Neuronal stem cell (in vitro differentiated cells): Measurements from ENCODE around the gene ITGA11.

ENCODE experiments used
- DNase-seq: peaks from one replicate; pipeline ENCODE4 v3.0.0-alpha.2; 2013; ENCODE audit warnings: low spot score
- H2AFZ ChIP-seq: one replicate; pipeline ENCODE4 v1.6.1; 2013; ENCODE audit warnings: mild to moderate bottlenecking, low read length, inconsistent platforms
- H2AK5ac ChIP-seq: 2 replicates; pipeline ENCODE4 v1.6.1; 2013; ENCODE audit warnings: low read depth, mild to moderate bottlenecking, inconsistent platforms, low read length, moderate library complexity, mixed read lengths
- H2BK120ac ChIP-seq: 2 replicates; pipeline ENCODE4 v1.6.1; 2013; ENCODE audit warnings: low read depth, mild to moderate bottlenecking, inconsistent platforms, low read length, moderate library complexity, mixed read lengths
- H2BK12ac ChIP-seq: one replicate; pipeline ENCODE4 v1.6.1; 2013; ENCODE audit warnings: low read length, inconsistent platforms
- H2BK15ac ChIP-seq: 2 replicates; pipeline ENCODE4 v1.6.1; 2013; ENCODE audit warnings: mild to moderate bottlenecking, low read length, inconsistent platforms, mixed read lengths
- H2BK5ac ChIP-seq: one replicate; pipeline ENCODE4 v1.6.1; 2013; ENCODE audit warnings: inconsistent platforms, mild to moderate bottlenecking, low read length, moderate library complexity
- H3K14ac ChIP-seq: one replicate; pipeline ENCODE4 v1.6.1; 2013; ENCODE audit warnings: low read length, inconsistent platforms
- H3K18ac ChIP-seq: 2 replicates; pipeline ENCODE4 v1.6.1; 2013; ENCODE audit warnings: low read length, inconsistent platforms
- H3K23ac ChIP-seq: 2 replicates; pipeline ENCODE4 v1.6.1; 2013; ENCODE audit warnings: low read depth, mild to moderate bottlenecking, mixed read lengths, low read length, inconsistent platforms; ENCODE audit not compliant: poor library complexity
- H3K27ac ChIP-seq: replicated peaks from 3 replicates; pipeline ENCODE4 v1.5.1; 2013; ENCODE audit warnings: low read length, inconsistent platforms
- H3K27me3 ChIP-seq, 3 experiments: 2 replicates each; pipeline ENCODE4 v1.6.1; 2013; ENCODE audit warnings: low read length in 3 of 3, mild to moderate bottlenecking in 2 of 3, inconsistent platforms in 1 of 3, low read depth in 1 of 3, mixed read lengths in 1 of 3, moderate library complexity in 1 of 3; ENCODE audit not compliant: control insufficient read depth in 3 of 3, insufficient read depth in 3 of 3
- H3K36me3 ChIP-seq, 2 donors: replicated peaks in 1 of 2; 2 replicates each; pipeline ENCODE4 v1.6.1; 2013; ENCODE audit warnings: low read length in 2 of 2; ENCODE audit not compliant: control insufficient read depth in 2 of 2, insufficient read depth in 2 of 2
- H3K4ac ChIP-seq: 2 replicates; pipeline ENCODE4 v1.6.1; 2013; ENCODE audit warnings: inconsistent platforms, mild to moderate bottlenecking, low read length, moderate library complexity
- H3K4me1 ChIP-seq, 2 donors: 1 replicate in 1 of 2; 2 replicates in 1 of 2; pipeline ENCODE4 v1.6.1; 2013; ENCODE audit warnings: low read length in 2 of 2, low read depth in 1 of 2; ENCODE audit not compliant: control insufficient read depth in 2 of 2, insufficient read depth in 1 of 2
- H3K4me2 ChIP-seq: one replicate; pipeline ENCODE4 v1.6.1; 2013; ENCODE audit warnings: mild to moderate bottlenecking, low read length, inconsistent platforms; ENCODE audit not compliant: insufficient read depth, poor library complexity, severe bottlenecking
- H3K4me3 ChIP-seq, 2 donors: 2 replicates each; pipeline ENCODE4 v1.5.1; 2013; ENCODE audit warnings: low read length in 2 of 2, mild to moderate bottlenecking in 2 of 2, inconsistent platforms in 1 of 2, moderate library complexity in 1 of 2
- H3K79me1 ChIP-seq: one replicate; pipeline ENCODE4 v1.6.1; 2013; ENCODE audit warnings: low read depth, mild to moderate bottlenecking, inconsistent platforms, low read length, moderate library complexity
- H3K9ac ChIP-seq: one replicate; pipeline ENCODE4 v1.6.1; 2013; ENCODE audit warnings: mild to moderate bottlenecking, low read depth, low read length, inconsistent platforms; ENCODE audit not compliant: poor library complexity
- H3K9me3 ChIP-seq, 2 donors: replicated peaks in 1 of 2; 2 replicates each; pipeline versions ENCODE3 to v1.6.1; 2013; ENCODE audit warnings: low read length in 2 of 2, mild to moderate bottlenecking in 2 of 2, inconsistent platforms in 1 of 2, low read depth in 1 of 2, mixed read lengths in 1 of 2, moderate library complexity in 1 of 2; ENCODE audit not compliant: control insufficient read depth in 2 of 2, insufficient read depth in 1 of 2
- H4K8ac ChIP-seq: one replicate; pipeline ENCODE4 v1.6.1; 2013; ENCODE audit warnings: low read depth, mild to moderate bottlenecking, inconsistent platforms, low read length, moderate library complexity
- H4K91ac ChIP-seq: one replicate; pipeline ENCODE4 v1.6.1; 2013; ENCODE audit warnings: low read length, low read depth, mild to moderate bottlenecking, inconsistent platforms; ENCODE audit not compliant: poor library complexity
- WGBS, 2 donors: extraction: QIAGEN DNeasy Blood & Tissue Kit; methylation state at CpG; one replicate each; pipeline ENCODE4 v1.1.7; 2013; ENCODE audit warnings: missing lambda C conversion rate in 2 of 2, mixed read lengths in 1 of 2; ENCODE audit not compliant: insufficient read length in 2 of 2, insufficient replicate concordance in 1 of 2; ENCODE audit errors: extremely low coverage in 2 of 2; 5-methylcytosine and 5-hydroxymethylcytosine counted together

Gene ITGA11

GRCh38 chr15:68277603-68278344 is 154.2 kb downstream of the ITGA11 start, which contains the start of gene FEM1B:
FEM1B (plus strand) TSS chr15:68277745; CDS start chr15:68278418, 673 bp downstream.
- peak; percentile 87 for DNase-seq
- H3K4me1 ChIP-seq = peaks cover 9 to 34% of the 10 kb centered on the region in 2 donors

DNA sequence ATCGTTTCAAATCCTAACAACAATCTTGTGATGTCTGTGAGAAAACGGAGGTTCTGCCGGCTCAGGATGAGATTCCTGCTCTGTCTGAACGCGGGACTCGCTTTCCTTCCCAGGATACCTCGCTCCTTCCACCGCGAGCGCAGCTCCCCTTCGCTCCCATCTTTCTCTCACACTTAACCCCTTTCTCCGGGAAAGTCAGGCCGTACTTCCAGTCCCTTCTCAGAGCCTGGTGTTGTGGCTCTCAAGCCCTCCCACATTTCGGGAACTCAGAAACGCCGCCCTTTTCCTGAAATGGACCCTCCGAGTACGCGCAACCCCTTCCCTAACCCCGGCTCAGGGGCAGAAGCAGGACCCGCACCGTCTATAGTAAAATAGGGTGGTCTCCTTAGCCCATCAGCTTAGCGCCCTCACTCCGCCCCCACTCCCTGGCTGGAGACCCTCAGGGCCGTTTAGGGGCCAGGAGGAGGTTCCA is 154.8 kb downstream of the ITGA11 start:
- H4K8ac ChIP-seq = no peak overlapping the region
- H3K27me3 ChIP-seq = no peaks in the 10 kb centered on the region
- no peak overlapping the region for H2BK15ac ChIP-seq
- H2BK12ac ChIP-seq = no peak overlapping the region
- H4K91ac ChIP-seq = no peak overlapping the region
- peaks cover 0 to 7% of the 10 kb centered on the region in 2 donors for H3K36me3 ChIP-seq
- H3K9ac ChIP-seq = peak overlapping the region; percentile 99
- H3K23ac ChIP-seq = peak overlapping the region; percentile 94
- H3K14ac ChIP-seq = no peak overlapping the region
- no CpG with 5 or more reads among the region's 25 CpGs for WGBS, 2 donors
- H2BK120ac ChIP-seq = no peak overlapping the region
- H3K79me1 ChIP-seq = peaks cover 4% of the 10 kb centered on the region
- peak overlapping the region; percentile 73 to 99 for H3K4me3 ChIP-seq
- peak; percentile 70 for DNase-seq
- no peak overlapping the region for H3K4ac ChIP-seq
- H3K4me1 ChIP-seq = peaks cover 9 to 29% of the 10 kb centered on the region in 2 donors
- H3K27ac ChIP-seq = peak overlapping the region; percentile 99
- H2AFZ ChIP-seq = peak overlapping the region; percentile 98
- H3K4me2 ChIP-seq = peak overlapping the region; percentile 76
- H3K9me3 ChIP-seq = no peaks in the 10 kb centered on the region
- peak overlapping the region; percentile 15 for H2BK5ac ChIP-seq
- H2AK5ac ChIP-seq = no peak overlapping the region
- H3K18ac ChIP-seq = peak overlapping the region; percentile 91

More at GRCh38 chr15:68277603-68278344, 154.2 kb downstream of the ITGA11 start, which contains the start of gene FEM1B:
- H2BK12ac ChIP-seq = peak within 1 kb of the TSS; percentile 26
- peak within 1 kb of the TSS; percentile 72 for H3K14ac ChIP-seq
- peak within 1 kb of the TSS; percentile 72 for H3K4ac ChIP-seq
- H2BK120ac ChIP-seq = no peak within 1 kb of the TSS
- no CpG with 5 or more reads among the region's 85 CpGs for WGBS, 2 donors
- H2BK15ac ChIP-seq = peak within 1 kb of the TSS; percentile 81
- H3K27ac ChIP-seq = peak within 1 kb of the TSS; percentile 99
- H3K9me3 ChIP-seq = no peaks in the 10 kb centered on the region
- H3K4me2 ChIP-seq = peak within 1 kb of the TSS; percentile 76
- H3K18ac ChIP-seq = peak within 1 kb of the TSS; percentile 98
- H3K27me3 ChIP-seq = no peaks in the 10 kb centered on the region
- H2AK5ac ChIP-seq = peak within 1 kb of the TSS; percentile 99
- peak within 1 kb of the TSS; percentile 94 for H3K23ac ChIP-seq
- peak within 1 kb of the TSS; percentile 73 to 99 for H3K4me3 ChIP-seq
- H2AFZ ChIP-seq = peak within 1 kb of the TSS; percentile 98
- H3K9ac ChIP-seq = peak within 1 kb of the TSS; percentile 99
- peak within 1 kb of the TSS; percentile 43 for H4K8ac ChIP-seq
- H4K91ac ChIP-seq = peak within 1 kb of the TSS; percentile 44
- peaks cover 4% of the 10 kb centered on the region for H3K79me1 ChIP-seq
- peaks cover 0 to 7% of the 10 kb centered on the region in 2 donors for H3K36me3 ChIP-seq
- peak within 1 kb of the TSS; percentile 15 for H2BK5ac ChIP-seq

DNA sequence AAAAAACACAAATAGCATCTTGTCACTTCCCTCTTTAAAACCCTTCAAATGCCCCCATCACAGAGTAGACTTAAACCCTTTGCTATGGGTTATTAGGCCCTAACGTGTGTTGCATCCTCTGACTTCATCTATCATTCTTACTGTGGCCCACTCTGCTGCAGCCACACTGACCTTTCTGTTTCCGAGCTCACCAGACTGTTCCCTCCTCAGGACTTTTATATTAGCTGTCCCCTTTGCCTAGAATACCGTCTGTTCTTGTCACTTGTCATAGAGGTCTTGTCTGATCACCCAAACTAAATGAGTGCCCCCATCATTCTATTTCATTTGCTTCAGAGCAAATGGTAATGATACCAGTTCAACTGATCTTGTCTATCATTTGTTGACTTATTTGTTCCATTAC is 155.3 kb downstream of the ITGA11 start:
- no peak overlapping the region for H4K8ac ChIP-seq
- no CpG with 5 or more reads among the region's 3 CpGs for WGBS, 2 donors
- H2AFZ ChIP-seq = peak overlapping the region; percentile 98
- peaks cover 7 to 26% of the 10 kb centered on the region in 2 donors for H3K4me1 ChIP-seq
- H3K4me3 ChIP-seq = peak overlapping the region in 1 of 2 donors; percentile 73
- no peak overlapping the region for H4K91ac ChIP-seq
- no peak overlapping the region for H2BK5ac ChIP-seq
- H2BK120ac ChIP-seq = no peak overlapping the region
- H3K79me1 ChIP-seq = peaks cover 4% of the 10 kb centered on the region
- H2BK12ac ChIP-seq = no peak overlapping the region
- H3K4ac ChIP-seq = no peak overlapping the region
- peak overlapping the region; percentile 76 for H3K4me2 ChIP-seq
- DNase-seq = no peak
- H3K27me3 ChIP-seq = no peaks in the 10 kb centered on the region
- no peak overlapping the region for H2BK15ac ChIP-seq
- no peak overlapping the region for H2AK5ac ChIP-seq
- H3K14ac ChIP-seq = no peak overlapping the region
- H3K9me3 ChIP-seq = no peaks in the 10 kb centered on the region
- no peak overlapping the region for H3K18ac ChIP-seq
- no peak overlapping the region for H3K23ac ChIP-seq
- H3K9ac ChIP-seq = no peak overlapping the region
- peak overlapping the region; percentile 99 for H3K27ac ChIP-seq
- peaks cover 0 to 7% of the 10 kb centered on the region in 2 donors for H3K36me3 ChIP-seq

- Histone ChIP-seq H3K23ac (no peak overlapping the region), H3K9ac (no peak overlapping the region), H3K9me3 (no peaks in the 10 kb centered on the region), H2AFZ (no peak overlapping the region), H2BK5ac (no peak overlapping the region), H3K27ac (no peak overlapping the region), H3K27me3 (no peaks in the 10 kb centered on the region), H3K36me3 (peaks cover 0 to 5% of the 10 kb centered on the region in 2 donors), H2BK12ac (no peak overlapping the region), H4K91ac (no peak overlapping the region), H3K4me3 (no peak overlapping the region), H3K79me1 (peaks cover 4% of the 10 kb centered on the region), H3K4me2 (no peak overlapping the region), H3K18ac (no peak overlapping the region), H3K4ac (no peak overlapping the region), H4K8ac (no peak overlapping the region), H3K4me1 (peaks cover 7 to 15% of the 10 kb centered on the region in 2 donors), H2BK120ac (no peak overlapping the region), H3K14ac (no peak overlapping the region), H2BK15ac (no peak overlapping the region), H2AK5ac (no peak overlapping the region)
- no CpG with 5 or more reads among the region's 3 CpGs for WGBS, 2 donors
- no peak for DNase-seq
Observed at GRCh38 chr15:68275165-68275746, 156.7 kb downstream of the ITGA11 start.
